GM12891 (cell line): Measurements from ENCODE around the gene ETFA.

Source experiments
- PAX5 ChIP-seq: IDR thresholded peaks from 2 replicates; pipeline ENCODE4 v1.6.1; 2011; ENCODE audit warnings: low read length, moderate library complexity, mild to moderate bottlenecking; ENCODE audit not compliant: insufficient read depth, severe bottlenecking
- POLR2A ChIP-seq: IDR thresholded peaks from 2 replicates; pipeline ENCODE4 v1.6.1; 2011; ENCODE audit warnings: low read depth, low read length, control low read depth
- POLR2AphosphoS5 ChIP-seq: IDR thresholded peaks from 2 replicates; pipeline ENCODE4 v1.6.1; 2011; ENCODE audit warnings: low read depth, low read length, control low read depth
- POU2F2 ChIP-seq: IDR thresholded peaks from 2 replicates; pipeline ENCODE4 v1.6.1; 2011; ENCODE audit warnings: low read depth, mild to moderate bottlenecking, control low read depth, low read length, moderate library complexity
- SPI1 ChIP-seq: IDR thresholded peaks from 2 replicates; pipeline ENCODE4 v1.6.1; 2011; ENCODE audit warnings: low read depth, low read length, control low read depth
- TAF1 ChIP-seq: IDR thresholded peaks from 2 replicates; pipeline ENCODE4 v1.6.1; 2011; ENCODE audit warnings: low read depth, low read length, control low read depth

GRCh38 chr15:76353903-76354302 lies 42.6 kb upstream of the ETFA start:
- TF ChIP-seq POLR2AphosphoS5 (no peak), POLR2A (no peak), TAF1 (no peak), SPI1 (no peak), POU2F2 (no peak), PAX5 (no peak)
